OCI-LY3 (cell line): ENCODE data around the gene SLC16A9.

ENCODE experiments used
- H2AFZ ChIP-seq: fragments of 200-600, 300-600 bp; shearing (Covaris generic); 2 replicates; pipeline ENCODE4 v1.6.0; 2014; ENCODE audit warnings: antibody characterized with exemption, low read depth, low read length
- H3K27ac ChIP-seq: fragments of 200-600, 300-600 bp; sonication (generic); 2 replicates; pipeline ENCODE4 v1.5.1; 2014; ENCODE audit warnings: mild to moderate bottlenecking, low read length, moderate library complexity, mixed read lengths
- H3K27me3 ChIP-seq: fragments of 200-600, 300-600 bp; sonication (generic); 2 replicates; pipeline ENCODE4 v1.6.1; 2014; ENCODE audit warnings: low read depth, low read length, mixed read lengths
- H3K36me3 ChIP-seq: fragments of 200-600, 300-600 bp; sonication (generic); replicated peaks from 2 replicates; pipeline ENCODE3; 2014; ENCODE audit warnings: low read depth, low read length, mixed read lengths
- H3K4me1 ChIP-seq: fragments of 300-600, 200-600 bp; sonication (generic); 2 replicates; pipeline ENCODE4 v1.6.1; 2014; ENCODE audit warnings: low read length, mixed read lengths
- H3K4me2 ChIP-seq: fragments of 200-600, 300-600 bp; sonication (generic); 2 replicates; pipeline ENCODE4 v1.6.1; 2014; ENCODE audit warnings: low read length, mixed read lengths
- H3K4me3 ChIP-seq: fragments of 300-600, 200-600 bp; sonication (generic); 2 replicates; pipeline ENCODE4 v1.5.1; 2014; ENCODE audit warnings: antibody characterized with exemption, mild to moderate bottlenecking, low read length, moderate library complexity
- H3K79me2 ChIP-seq: fragments of 300-600, 200-600 bp; shearing (Covaris generic); 2 replicates; pipeline ENCODE4 v1.6.1; 2014; ENCODE audit warnings: mild to moderate bottlenecking, low read length, mixed read lengths
- H3K9ac ChIP-seq: fragments of 300-600, 200-600 bp; shearing (Covaris generic); 2 replicates; pipeline ENCODE4 v1.6.0; 2014; ENCODE audit warnings: mild to moderate bottlenecking, low read length, moderate library complexity
- H3K9me3 ChIP-seq: fragments of 200-600, 300-600 bp; shearing (Covaris generic); 2 replicates; pipeline ENCODE4 v1.6.1; 2014; ENCODE audit warnings: low read length, mixed read lengths; ENCODE audit not compliant: insufficient read depth
- H4K20me1 ChIP-seq: fragments of 200-600, 300-600 bp; sonication (generic); 2 replicates; pipeline ENCODE4 v1.6.1; 2016; ENCODE audit warnings: low read length, mixed read lengths; ENCODE audit not compliant: insufficient read depth
- CTCF ChIP-seq: fragments of 200-600, 300-600 bp; sonication (generic); IDR thresholded peaks from 2 replicates; pipeline ENCODE4 v1.5.1; 2014; ENCODE audit warnings: antibody characterized with exemption, low read length, low read depth
- EZH2phosphoT487 ChIP-seq: fragments of 200-600 bp; shearing (Covaris generic); IDR thresholded peaks from 2 replicates; pipeline ENCODE4 v1.6.1; 2018; ENCODE audit warnings: antibody characterized with exemption, mixed run types, low read depth

The SLC16A9 gene

GRCh38 chr10:59695637-59696036 is 14.0 kb downstream of the SLC16A9 start:
- Histone ChIP-seq H3K36me3 (no peaks in the 10 kb centered on the region), H3K27ac (no peak overlapping the region), H3K79me2 (peaks cover 14% of the 10 kb centered on the region; the same call in 1 of the 2 replicates), H3K4me1 (peaks cover 9% of the 10 kb centered on the region), H3K9ac (no peak overlapping the region), H2AFZ (no peak overlapping the region), H3K27me3 (no peaks in the 10 kb centered on the region), H3K9me3 (no peaks in the 10 kb centered on the region), H3K4me3 (no peak overlapping the region), H3K4me2 (no peak overlapping the region), H4K20me1 (no peaks in the 10 kb centered on the region)
- TF ChIP-seq CTCF (no peak), EZH2phosphoT487 (no peak)

DNA sequence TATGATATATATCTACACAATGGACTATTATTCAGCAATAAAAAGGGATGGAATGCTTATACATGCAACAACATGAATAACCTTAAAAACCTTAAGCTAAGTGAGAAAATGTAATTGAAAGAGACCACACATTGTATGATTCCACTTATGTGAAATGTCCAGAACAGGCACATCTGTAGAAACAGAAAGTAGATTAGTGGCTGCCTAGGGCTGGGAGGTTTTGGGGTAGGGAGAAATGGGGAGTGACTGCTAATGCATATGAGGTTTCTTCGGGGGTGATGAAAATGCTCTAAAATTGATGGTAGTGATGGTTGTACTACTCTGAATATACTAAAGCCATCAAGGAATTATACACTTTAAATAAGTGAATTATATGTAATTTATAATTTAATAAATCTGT is 14.7 kb downstream of the SLC16A9 start:
- H3K4me1 ChIP-seq = peaks cover 9% of the 10 kb centered on the region
- peaks cover 14% of the 10 kb centered on the region; the same call in 1 of the 2 replicates for H3K79me2 ChIP-seq
- H3K9me3 ChIP-seq = no peaks in the 10 kb centered on the region
- no peaks in the 10 kb centered on the region for H3K36me3 ChIP-seq
- no peak overlapping the region for H3K4me3 ChIP-seq
- no peak overlapping the region for H3K9ac ChIP-seq
- H3K27ac ChIP-seq = no peak overlapping the region
- no peaks in the 10 kb centered on the region for H3K27me3 ChIP-seq
- TF ChIP-seq CTCF = no peak
- no peak for TF ChIP-seq EZH2phosphoT487
- no peak overlapping the region for H2AFZ ChIP-seq
- H3K4me2 ChIP-seq = no peak overlapping the region
- H4K20me1 ChIP-seq = no peaks in the 10 kb centered on the region

GRCh38 chr10:59692113-59692512 is 17.5 kb downstream of the SLC16A9 start:
- Histone ChIP-seq H3K27ac (no peak overlapping the region), H3K27me3 (no peaks in the 10 kb centered on the region), H4K20me1 (0 out of 2 replicates have a peak, but pooled peaks cover 3% of the 10 kb centered on the region), H3K9ac (no peak overlapping the region), H3K79me2 (peaks cover 18% of the 10 kb centered on the region), H3K36me3 (no peaks in the 10 kb centered on the region), H3K4me3 (no peak overlapping the region), H2AFZ (no peak overlapping the region), H3K4me1 (peaks cover 21% of the 10 kb centered on the region), H3K9me3 (no peaks in the 10 kb centered on the region), H3K4me2 (no peak overlapping the region)
- TF ChIP-seq CTCF (no peak), EZH2phosphoT487 (no peak)

GRCh38 chr10:59688921-59689351 is 20.7 kb downstream of the SLC16A9 start:
- H3K4me1 ChIP-seq = peaks cover 17% of the 10 kb centered on the region
- no peaks in the 10 kb centered on the region for H3K9me3 ChIP-seq
- H3K79me2 ChIP-seq = peaks cover 18% of the 10 kb centered on the region
- peak overlapping the region; percentile 8; the same call in 1 of the 2 replicates for H3K4me2 ChIP-seq
- TF ChIP-seq CTCF (no peak), EZH2phosphoT487 (no peak)
- H4K20me1 ChIP-seq = 0 out of 2 replicates have a peak, but pooled peaks cover 3% of the 10 kb centered on the region
- H3K27ac ChIP-seq = no peak overlapping the region
- H3K27me3 ChIP-seq = no peaks in the 10 kb centered on the region
- no peak overlapping the region for H3K9ac ChIP-seq
- no peak overlapping the region for H3K4me3 ChIP-seq
- peaks cover 5% of the 10 kb centered on the region for H3K36me3 ChIP-seq
- no peak overlapping the region for H2AFZ ChIP-seq
